Measurements from ENCODE around the gene BCL7A.
A peak's percentile ranks its signal among the peaks of the same experiment; 100 is the strongest.
"Not testable (repeated sequence)": the region's sequence is repeated elsewhere in the genome, so short reads cannot be mapped to it uniquely, and the experiment has no call there.

BCL7A gene

DNA sequence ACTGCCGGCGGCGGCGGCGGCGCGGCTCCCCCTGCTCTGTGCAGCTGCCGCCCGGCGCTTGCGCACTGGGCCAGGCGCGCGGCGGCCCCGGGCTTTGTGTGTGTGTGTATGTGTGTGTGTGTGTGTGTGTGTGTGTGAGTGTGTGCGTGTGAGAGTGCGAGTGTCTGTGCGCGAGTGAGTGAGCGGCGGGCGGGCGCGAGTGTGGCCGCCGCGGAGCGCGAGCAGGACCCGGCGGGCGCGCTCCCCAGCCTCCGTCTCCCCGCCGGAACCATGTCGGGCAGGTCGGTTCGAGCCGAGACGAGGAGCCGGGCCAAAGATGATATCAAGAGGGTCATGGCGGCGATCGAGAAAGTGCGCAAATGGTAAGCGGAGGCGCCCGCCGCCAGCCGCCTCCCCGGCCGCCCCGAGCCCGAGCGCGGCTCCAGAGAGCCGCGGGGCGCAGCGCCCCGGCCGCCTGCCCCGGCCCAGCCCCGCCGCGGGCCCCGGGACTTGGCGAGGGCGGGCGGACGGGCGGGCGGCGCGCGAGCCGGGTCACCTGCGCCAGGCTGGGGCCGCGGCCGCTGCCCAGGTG is at the start of gene BCL7A:
Gene BCL7A (plus strand): TSS at position 63 of the 571 bp plus-strand sequence. CDS start 208 bp downstream, at position 271.
- peak; percentile 93 for DNase-seq (ENCODE audit: low spot score)

DNA sequence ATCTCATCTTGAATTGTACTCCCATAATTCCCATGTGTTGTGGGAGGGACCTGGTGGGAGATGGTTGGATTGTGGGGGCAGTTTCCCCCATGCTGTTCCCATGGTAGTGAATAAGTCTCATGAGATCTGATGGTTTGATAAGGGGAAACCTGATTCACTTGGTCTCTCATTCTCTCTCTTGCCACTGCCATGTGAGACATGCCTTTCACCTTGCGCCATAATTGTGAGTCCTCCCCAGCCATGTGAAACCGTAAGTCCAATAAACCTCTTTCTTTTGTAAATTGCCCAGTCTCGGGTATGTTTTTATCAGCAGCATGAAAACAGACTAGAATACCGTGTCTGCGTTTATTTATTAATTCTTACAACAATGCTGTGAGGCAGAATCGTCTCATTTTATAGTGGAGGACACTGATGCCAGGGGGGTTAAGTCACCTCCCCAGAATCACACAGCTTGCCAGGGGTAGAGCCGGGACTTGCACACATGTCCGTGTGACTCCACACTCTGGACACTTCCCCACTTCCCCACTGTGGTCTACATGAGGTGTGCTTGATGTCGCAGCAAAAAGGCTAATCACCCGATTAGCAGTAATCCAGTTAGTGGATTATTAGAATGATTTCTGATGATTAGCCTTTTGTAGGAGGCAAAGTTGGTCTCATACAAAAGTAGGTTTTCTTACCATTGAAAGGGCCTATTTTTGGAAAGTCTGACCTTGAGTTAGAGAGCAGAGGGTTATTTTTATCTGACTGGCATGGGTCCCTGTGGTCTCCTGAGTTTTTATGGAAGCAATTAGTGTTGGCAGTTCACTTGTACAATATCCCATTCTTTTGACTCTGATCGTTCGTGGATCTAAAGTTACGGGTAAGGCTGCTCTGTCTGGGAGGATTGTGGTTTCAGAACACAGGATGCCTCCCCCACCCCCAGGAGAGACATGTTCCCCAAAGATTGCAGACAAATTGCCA is 47.4 kb upstream of the BCL7A start:
- DNase-seq (ENCODE audit: low spot score): no peak

DNA sequence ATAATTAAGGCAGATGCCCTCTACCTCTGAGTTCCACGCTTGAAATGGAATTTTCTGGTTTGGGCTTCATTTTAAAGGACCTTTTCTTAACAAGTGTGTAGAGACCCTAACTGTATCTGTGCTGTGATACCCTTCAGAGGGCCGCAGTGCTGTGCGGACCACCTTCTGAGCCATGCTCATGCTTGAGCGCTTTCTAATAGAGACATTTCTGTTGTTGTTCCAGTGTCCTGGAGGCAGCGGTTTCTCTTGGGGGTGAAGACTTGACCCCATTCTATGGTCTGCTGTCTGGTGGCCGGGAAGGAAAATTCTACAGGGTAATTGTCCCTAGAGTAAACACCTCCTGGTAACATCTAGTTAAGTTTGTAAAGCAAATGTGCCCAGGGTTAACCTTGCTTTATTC is 46.7 kb upstream of the BCL7A start:
- DNase-seq (ENCODE audit: low spot score): no peak

DNA sequence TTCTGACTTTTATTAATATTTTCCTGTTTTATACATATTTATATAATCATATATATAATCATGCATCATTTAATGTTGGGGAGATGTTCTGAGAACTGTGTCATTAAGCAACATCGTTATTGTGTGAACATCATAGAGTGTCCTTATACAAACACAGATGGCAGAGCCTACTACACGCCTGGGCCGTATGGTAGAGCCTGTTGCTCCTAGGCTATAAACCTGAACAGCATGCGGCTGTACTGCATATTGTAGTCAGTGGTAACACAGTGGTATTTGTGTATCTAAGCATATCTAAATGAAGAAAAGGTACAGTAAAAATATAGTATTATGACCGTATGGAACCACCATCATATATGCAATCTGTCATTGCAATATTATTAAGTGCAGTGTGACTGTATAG is 44.7 kb upstream of the BCL7A start:
- DNase-seq (ENCODE audit: low spot score): no peak

DNA sequence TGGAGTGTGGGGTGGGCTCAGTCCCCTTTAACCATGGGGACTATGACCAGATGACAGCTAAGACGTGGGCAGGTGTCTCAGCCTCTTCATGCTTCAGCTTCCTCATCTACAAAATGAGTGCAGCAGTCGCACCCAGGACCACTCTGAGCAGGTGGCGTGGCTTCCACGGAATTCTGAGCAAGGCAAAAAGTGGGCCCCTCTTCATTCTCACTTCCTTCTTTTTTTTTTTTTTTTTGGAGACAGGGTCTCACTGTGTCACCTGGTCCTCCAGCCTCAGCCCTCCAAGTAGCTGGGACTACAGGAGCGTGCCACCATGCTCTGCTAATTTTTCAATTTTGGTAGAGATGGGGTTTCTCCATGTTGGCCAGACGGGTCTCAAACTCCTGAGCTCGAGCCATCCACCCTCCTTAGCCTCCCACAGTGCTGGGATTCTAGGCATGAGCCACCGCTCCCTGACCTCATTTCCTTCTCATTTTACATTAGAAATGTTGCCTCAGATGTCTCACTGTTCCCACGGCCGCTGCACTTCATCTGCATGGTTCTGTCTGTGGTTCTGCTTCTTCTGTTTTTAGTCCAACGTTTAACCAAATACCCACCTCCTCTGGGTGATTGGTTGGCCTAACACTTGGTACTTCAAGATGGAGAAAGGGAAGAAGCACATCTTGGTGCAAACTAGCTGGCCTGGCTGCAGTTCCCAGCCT is 41.3 kb upstream of the BCL7A start:
- no peak for DNase-seq (ENCODE audit: low spot score)

DNA sequence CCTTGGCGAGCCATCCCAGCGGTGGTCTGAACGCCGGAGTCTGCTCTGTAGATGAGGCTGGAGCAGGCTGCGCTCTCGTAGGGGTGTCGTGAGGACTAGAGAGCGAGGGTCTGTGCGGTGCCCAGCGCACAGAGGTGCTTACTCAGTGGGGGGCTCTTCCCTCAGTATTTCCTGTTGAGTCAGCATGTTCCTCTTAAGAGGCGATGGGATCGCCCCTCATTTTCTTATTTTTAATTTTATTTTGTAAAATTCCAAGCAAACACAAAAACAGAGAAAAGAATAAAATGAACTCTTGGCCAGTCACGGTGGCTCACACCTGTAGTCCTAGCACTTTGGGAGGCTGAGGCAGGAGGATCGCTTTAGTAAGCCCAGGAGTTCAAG is 40.8 kb upstream of the BCL7A start:
- DNase-seq (ENCODE audit: low spot score): no peak

DNA sequence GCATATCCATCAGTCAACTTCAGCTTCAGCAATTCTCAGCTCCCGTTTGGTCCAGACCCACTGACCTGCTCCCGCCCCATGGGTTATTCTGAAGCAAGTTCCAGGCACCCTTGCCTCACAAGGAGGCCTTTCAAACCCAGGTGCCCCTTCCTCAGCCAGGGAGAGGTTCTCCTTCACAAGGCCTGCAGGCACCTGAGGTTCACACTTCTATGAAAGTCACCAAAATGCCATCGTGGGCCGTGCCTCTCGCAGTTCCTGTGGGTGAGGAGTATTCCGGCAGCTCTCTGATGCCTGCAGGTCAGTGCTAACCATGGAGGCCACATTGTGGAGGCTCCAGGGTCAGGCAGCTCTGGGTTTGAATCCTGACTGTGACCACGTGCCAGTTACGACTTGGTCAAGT is 40.2 kb upstream of the BCL7A start:
- DNase-seq (ENCODE audit: low spot score): no peak

DNA sequence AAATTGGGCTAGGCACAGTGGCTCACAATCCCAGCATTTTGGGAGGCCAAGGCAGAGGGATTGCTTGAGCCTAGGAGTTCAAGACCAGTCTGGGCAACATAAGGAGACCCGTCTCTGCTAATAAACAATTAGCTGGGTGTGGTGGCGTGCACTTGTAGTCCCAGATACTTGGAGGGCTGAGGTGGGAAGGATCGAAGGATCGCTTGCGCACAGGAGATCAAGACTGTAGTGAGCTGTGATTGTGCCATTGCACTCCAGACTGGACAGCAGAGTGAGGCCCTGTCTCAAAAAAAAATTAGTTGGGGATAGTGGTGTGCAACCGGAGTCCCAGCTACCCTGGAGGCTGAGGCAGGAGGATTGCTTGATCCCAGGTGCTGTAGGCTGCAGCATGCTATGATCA is 38.7 kb upstream of the BCL7A start:
- no peak for DNase-seq (ENCODE audit: low spot score)

DNA sequence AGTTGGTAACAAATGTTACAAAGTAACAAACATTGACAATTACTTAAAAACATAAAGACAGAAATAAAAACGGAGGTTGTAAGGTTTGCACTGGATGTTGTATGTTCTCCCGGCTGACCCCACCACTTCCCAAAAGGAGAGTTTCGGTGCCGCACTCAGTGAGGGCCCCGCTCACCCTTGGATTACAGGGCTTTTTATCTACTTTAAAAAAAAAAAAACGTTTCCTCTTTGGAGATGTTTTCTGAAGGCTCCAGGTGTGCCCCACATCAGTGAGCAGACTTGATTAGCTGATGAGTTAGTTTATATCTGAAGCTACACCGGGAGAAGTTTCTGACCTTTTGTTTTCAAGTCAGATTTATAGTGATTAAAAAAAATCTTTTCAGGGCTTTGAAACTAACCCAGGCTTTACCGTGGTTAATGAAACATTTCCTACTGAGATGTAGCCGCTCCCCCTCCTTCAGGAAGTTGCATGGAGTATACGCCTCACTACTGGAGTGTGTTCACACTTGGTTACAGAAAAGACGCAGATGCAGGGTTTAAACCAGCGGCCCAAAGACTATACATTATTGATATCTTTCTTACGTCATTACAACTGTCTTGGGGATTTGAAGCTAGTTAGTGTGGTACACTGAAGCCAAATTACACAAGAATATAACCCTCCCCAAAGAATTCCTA is 38.0 kb upstream of the BCL7A start:
- DNase-seq (ENCODE audit: low spot score): no peak

DNA sequence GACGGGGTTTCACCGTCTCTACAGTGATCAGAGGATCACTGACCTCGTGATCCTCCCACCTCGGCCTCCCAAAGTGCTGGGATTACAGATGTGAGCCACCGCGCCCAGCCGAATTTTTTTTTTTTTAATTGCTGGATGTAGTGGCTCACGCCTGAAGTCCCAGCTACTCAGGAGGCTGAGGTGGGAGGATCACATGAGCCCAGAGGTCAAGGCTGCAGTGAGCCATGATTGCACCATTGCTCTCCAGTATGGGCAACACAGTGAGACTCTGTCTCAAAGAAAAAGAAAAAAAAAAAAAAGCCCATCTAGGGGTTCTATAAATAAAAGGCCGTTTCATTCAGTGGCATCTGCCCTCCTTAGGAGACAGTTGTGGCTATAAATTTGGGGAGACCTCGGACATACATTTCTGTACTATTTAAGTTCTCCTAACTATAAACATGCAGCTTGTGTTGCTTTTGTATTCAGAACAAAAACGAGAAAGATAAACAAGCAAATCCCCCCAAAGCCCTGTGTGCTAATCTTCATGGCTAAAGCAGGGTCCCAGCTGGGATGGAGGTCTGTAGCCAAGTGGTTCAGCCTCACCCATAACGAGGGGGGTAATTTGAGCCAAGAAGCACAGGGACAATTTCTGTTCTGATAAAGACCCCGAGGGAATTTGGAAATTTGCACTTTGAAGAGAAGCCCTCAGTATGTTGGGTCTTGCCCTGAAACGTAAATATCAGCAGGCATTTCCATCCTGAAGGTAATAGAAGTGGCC is 35.0 kb upstream of the BCL7A start:
- DNase-seq (ENCODE audit: low spot score): no peak

DNA sequence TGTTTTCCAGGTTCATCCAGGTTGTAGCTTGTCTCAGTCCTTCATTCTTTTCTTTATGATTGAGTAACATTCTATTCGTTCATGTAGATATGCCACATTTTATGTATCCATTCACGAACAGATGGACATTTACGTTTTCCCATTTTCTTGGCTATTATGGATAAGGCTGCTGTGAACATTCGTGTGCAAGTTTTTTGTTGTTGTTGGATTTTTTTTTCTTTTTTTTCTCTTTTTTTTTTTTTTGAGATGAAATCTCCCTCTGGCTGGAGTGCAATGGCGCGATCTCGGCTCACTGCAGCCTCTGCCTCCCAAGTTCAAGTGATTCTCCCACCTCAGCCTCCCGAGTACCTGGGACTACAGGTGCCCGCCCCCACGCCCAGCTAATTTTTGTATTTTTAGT is 33.2 kb upstream of the BCL7A start:
- not testable (repeated sequence) for DNase-seq (ENCODE audit: low spot score)

DNA sequence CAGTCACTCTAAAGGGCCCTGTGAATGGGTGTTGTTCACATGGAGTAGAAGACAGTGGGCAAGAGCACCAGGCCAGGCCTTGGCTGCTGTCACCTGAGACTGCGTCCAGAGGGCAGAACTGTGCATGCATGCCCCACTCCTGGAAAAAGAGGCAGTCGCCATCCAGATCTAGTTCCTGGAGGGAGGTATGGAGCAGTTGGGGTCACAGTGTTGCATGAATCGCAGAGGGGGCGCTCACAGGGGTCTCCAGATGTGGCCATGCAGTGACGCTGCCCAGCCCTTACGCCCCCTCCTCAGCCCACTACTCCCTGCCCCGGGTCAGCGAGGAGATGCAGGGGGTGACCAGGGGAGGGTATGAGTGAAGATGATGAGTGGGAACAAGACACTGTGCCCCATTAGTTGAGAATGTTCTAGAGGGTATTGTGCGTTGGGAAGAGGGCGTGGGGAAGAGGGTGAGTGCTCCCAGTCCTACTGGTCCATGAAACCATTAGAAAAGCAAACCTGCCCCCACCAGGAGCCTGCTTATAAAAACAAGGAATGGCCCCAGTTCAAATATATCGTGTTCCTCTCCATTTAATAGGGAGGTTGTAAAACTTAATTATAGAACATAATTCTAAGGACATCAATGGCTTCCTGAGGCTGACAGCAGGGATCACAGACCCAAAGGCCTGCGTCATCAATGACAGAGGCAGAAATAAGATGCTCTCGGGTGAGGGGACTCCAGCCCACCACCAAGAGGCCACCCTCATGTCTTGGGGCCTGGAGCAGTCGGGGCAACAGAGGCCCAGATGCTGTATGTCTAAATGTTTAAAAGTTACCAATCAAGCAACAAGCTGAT is 32.2 kb upstream of the BCL7A start:
- no peak for DNase-seq (ENCODE audit: low spot score)

DNA sequence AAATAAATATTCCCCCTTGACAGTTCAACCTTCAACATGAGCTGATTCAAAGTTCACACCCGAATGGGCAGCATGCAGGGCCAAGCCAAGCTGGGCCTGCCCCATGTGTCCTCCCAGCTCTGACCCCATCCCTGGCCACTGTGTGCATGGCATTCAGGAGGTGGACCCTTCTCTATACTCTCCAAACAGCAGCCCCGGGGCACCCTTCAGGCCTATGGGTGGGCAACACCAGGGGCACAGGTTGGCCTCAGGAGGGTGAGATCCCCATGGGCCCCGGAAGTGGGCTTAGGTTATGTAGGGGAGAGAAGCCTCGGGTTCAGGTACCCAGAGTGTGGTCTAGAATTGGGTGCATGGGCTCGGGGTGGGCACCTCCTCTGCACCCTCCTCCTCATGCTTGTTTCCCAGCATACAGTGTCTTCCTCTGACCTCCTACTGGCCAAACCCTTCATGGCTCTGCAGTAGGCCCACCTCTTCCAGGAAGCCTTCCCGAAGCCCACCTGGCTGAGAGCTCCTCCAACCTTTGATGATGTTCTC is 31.5 kb upstream of the BCL7A start:
- DNase-seq (ENCODE audit: low spot score): no peak

DNA sequence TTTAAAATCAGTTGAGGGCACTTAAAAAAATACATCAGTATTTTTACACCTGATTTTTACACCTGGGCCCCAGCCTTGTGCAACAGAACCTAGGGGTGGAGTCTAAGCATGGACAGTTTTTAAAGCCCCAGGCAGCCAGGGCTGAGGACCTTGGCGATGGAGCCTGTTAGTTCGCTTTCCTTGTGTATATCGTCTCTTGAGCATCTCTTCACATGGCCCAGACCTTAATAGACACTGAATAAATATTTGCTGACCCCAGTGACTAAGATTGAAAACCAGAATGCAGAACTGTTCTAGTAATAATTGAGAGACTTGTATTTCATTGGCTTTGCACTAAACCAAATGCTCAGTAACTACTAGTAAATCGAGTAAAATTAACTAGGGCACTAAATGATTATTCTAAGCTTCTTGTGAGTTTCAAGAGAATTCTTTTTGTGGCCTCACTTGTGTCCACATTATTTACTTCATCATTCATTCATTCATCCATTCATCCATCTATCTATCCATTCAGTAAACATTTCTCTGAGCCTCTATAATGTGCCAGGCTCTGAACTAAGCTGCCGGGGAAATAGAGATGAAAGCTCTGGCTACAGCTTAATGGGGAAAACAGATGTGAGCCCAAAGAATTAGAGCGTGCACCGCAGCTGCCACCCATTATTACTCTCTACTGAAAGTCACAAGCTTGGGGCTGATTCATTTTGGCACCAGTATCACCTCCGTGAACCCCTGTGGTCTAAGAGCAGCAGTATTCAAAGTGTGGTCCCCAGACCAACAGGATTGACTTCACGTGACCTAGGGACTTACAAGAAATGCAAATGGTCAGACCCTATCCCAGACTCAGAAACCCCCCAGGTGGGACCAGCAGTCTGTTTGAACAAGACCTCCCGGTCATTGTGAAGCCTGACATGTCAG is 30.7 kb upstream of the BCL7A start:
- no peak for DNase-seq (ENCODE audit: low spot score)

DNA sequence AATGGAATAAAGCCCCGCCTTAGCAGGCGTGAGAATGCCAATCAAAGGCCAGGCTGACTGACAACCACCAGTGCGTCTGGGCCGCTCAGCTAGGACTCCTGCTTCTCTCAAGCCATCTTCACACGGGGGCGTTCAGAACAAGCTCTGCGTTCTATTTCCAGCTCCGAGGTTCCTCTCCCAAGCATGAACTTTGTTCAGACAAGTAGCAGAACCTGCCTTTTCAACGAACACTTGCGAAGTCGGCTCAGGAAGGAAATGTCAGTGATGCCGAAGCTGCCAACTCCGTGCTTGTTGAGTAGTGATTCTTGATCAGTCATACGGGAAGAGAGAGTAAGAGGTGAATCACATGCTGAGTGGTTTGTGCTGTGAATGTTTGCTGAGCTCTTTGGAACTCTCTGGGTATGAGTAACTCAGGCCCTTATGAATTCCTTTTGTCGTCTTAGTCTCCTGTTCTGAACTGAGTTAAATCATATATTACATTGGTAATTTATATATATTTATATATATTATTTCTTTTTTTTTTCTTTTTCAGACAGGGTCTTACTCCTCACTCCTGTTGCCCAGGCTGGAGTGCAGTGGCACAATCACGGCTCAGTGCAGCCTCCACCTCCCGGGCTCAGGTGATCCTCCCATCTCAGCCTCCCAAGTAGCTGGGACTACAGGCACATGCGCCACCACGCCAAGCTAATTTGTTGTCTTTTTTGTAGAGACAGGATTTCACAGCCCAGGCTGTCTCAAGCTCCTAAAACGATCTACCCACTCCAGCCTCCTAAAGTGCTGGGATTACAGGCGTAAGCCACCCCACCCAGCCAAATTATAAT is 29.4 kb upstream of the BCL7A start:
- peak; percentile 93 for DNase-seq (ENCODE audit: low spot score)

DNA sequence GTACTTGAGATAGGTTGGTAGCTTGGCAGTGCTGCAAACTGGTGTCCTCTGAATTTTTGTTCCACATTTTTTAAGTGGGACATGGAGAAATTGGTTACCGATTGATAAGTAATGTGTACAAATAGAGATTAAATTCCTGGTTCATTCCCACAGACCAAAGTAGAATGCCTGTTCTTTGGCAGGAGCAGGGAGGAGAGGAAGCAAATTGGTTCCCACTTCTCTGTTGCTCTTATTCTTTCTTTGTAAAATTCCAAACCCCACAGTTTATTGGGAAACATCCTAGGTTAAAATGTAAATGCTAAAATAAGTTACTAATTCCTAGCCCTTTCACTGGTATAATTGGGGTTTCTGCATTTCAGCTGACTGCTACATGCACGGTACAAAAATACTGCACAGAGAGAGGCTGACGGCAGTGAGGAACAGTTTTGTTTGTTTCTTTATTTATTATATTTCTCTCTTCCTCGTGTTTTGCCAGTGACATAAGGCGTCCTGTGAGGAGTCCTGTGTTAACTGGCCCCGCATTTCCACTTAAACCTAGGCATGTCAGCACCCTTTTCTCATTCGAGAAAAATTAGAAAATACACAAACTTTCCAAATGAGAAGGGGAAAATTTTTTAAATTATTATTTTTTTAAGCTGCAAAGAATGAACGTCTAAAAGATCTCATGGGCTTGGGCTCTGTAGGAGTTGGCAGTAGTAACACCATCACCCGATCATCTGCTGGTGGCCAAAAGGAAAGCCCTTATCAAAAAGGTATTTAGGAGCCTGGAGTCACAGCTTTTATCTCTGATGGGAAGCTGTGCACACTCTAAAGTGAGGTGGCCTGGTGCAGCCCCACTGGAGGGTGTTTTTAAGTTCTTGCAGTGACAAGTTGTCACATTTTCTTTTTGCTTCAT is 25.4 kb upstream of the BCL7A start:
- DNase-seq (ENCODE audit: low spot score): peak; percentile 41

DNA sequence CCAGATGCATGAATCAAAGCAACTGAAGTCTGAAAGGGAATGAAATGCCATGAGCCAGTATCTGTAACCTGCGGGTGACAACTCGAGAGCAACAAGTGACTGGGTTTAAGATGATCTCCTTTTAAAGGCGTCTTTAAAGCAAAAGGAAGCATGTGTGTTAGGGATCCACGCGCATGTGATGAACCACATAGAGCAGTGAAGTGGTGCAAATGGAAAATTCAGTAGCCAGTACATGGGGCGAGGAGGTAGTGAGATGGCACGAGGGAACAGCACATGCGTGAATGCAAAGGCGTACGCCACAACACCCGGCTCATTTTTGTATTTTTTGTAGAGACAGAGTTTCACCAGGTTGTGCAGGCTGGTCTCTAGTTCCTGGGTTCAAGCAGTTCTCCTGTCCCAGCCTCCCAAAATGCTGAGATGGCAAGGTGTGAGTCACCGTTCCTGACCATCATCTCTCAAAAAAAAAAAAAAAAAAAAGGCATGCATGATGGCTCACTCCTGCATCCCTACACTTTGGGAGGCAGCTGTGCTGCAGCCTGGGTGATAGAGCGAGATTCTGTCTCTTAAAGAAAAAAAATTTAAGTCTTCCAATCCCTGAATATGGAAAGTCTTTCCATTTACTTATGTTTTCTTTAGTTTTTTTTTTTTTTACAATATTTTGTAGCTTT is 24.6 kb upstream of the BCL7A start:
- DNase-seq (ENCODE audit: low spot score): no peak
